Spleen (tissue), 11 donors: Measurements from ENCODE around the gene NOP16. TPM values are rescaled to one million over a fixed set of nuclear protein-coding genes. Genes with fewer than 3 reads are reported as not detected.

ENCODE experiments used
- DNase-seq: peaks from one replicate; pipeline ENCODE4 v3.0.0-alpha.2; 2020
- H3K27ac ChIP-seq, 8 donors: fragments of 200-600 bp; sonication (generic) in 7 of 8; 1 replicate in 4 of 8; 2 replicates in 4 of 8; pipeline versions ENCODE4 v1.5.0 to v1.8.0; 2016 to 2021; ENCODE audit warnings: inconsistent platforms in 4 of 8, mild to moderate bottlenecking in 4 of 8, moderate library complexity in 1 of 8
- H3K27me3 ChIP-seq, 7 donors: fragments of 200-600 bp; sonication (generic) in 6 of 7; replicated peaks in 1 of 7; 1 replicate in 4 of 7; 2 replicates in 3 of 7; pipeline versions ENCODE4 v1.5.0 to v1.8.0; 2016 to 2021; ENCODE audit warnings: inconsistent platforms in 3 of 7, mild to moderate bottlenecking in 1 of 7
- H3K36me3 ChIP-seq, 6 donors: fragments of 200-600 bp; sonication (generic) in 5 of 6; 1 replicate in 4 of 6; 2 replicates in 2 of 6; pipeline versions ENCODE4 v1.5.0 to v1.8.0; 2016 to 2021; ENCODE audit warnings: inconsistent platforms in 2 of 6
- H3K4me1 ChIP-seq, 6 donors: fragments of 200-600 bp; sonication (generic) in 5 of 6; 1 replicate in 3 of 6; 2 replicates in 3 of 6; pipeline versions ENCODE4 v1.5.0 to v1.8.0; 2016 to 2021; ENCODE audit warnings: inconsistent platforms in 3 of 6
- H3K4me3 ChIP-seq, 8 donors: fragments of 200-600 bp; sonication (generic) in 7 of 8; 1 replicate in 4 of 8; 2 replicates in 4 of 8; pipeline versions ENCODE4 v1.5.0 to v1.8.0; 2016 to 2021; ENCODE audit warnings: inconsistent platforms in 4 of 8, mild to moderate bottlenecking in 4 of 8, moderate library complexity in 2 of 8
- H3K9me3 ChIP-seq, 8 donors: fragments of 200-600 bp; sonication (generic) in 7 of 8; 1 replicate in 4 of 8; 2 replicates in 4 of 8; pipeline versions ENCODE4 v1.5.0 to v1.8.0; 2016 to 2021; ENCODE audit warnings: inconsistent platforms in 4 of 8
- CTCF ChIP-seq, 11 experiments: fragments of 200-600 bp in 7 of 11; fragments of 450-650 bp in 4 of 11; sonication (generic) in 4 of 11; IDR thresholded peaks in 8 of 11; conservative IDR thresholded peaks in 3 of 11; 1 replicate in 7 of 11; 2 replicates in 4 of 11; pipeline versions ENCODE4 v1.4.0 to v1.8.0; 2016 to 2021; ENCODE audit warnings: antibody characterized with exemption in 11 of 11, inconsistent platforms in 4 of 11, mild to moderate bottlenecking in 1 of 11
- POLR2A ChIP-seq, 3 donors: fragments of 450-650 bp; IDR thresholded peaks; one replicate each; pipeline ENCODE4 v1.5.1; 2017; ENCODE audit warnings: antibody characterized with exemption in 3 of 3, mild to moderate bottlenecking in 1 of 3
- POLR2AphosphoS5 ChIP-seq, 3 donors: sonication (generic); formaldehyde crosslinking; IDR thresholded peaks; one replicate each; pipeline ENCODE4 v1.5.1; 2017; ENCODE audit warnings: antibody characterized with exemption in 3 of 3
- WGBS, 5 donors: extraction: QIAGEN DNeasy Blood & Tissue Kit in 3 of 5; methylation state at CpG; one replicate each; pipeline versions ENCODE4 v1.1.5 to v1.1.7; 2013 to 2018; 5-methylcytosine and 5-hydroxymethylcytosine counted together
- intact Hi-C: fragments of 100-400 bp; cut with DNase I; formaldehyde crosslinking; loops from one replicate; pipeline ENCODE4 v1.15.0; 2023; ENCODE audit warnings: low total_unique reads
- polyA plus RNA-seq, 3 donors: library from polyadenylated mRNA; stranded (reverse); fragments of 200-250 nt; gene quantifications; one replicate each; pipeline ENCODE4 v1.2.1, GENCODE V29; 2013
- total RNA-seq, 7 donors: library from RNA; depleted of rRNA in 3 of 7; stranded (reverse); fragments of >200 nt in 3 of 7; fragmentation: NEBNext Ultra II Directional in 4 of 7; extraction: Animal tissue kit (Norgen Biotek cat#: 25700) in 4 of 7; gene quantifications; one replicate each; pipeline versions ENCODE4 v1.1.0 to v1.2.1, GENCODE V29; 2016 to 2021
- donor health status: healthy with polysubstance abuse.
- donor health status: DM: no; HTN: no; CAD: no; lungs with moderate emphysema.
- donor health status: DM: no; HTN: no; CAD: no.
- donor health status: Bipolar disorder and iron deficiency.
- donor health status: healthy.
- donor health status: DM: no; HTN: no; CAD: no.
- donor health status: DM: yes; HTN: yes; CAD: no.

The NOP16 gene
- total and polyA plus RNA-seq, 10 donors, result 5.9 to 47.1 (median 15.1) TPM

GRCh38 chr5:176350416-176350815 lies 38.0 kb downstream of the NOP16 start:
- no peaks in the 10 kb centered on the region for H3K9me3 ChIP-seq
- TF ChIP-seq POLR2AphosphoS5 (IDR thresholded peaks at IDR 0.05), result no peak
- WGBS, 5 donors, result 88 to 98% (median 95%) methylated on average over 8 of the region's 8 CpGs
- H3K4me3 ChIP-seq, result no peak overlapping the region
- no peak for DNase-seq
- H3K36me3 ChIP-seq, result peaks cover 0 to 100% (median 97%) of the 10 kb centered on the region in 6 donors
- H3K27ac ChIP-seq, result no peak overlapping the region
- H3K27me3 ChIP-seq, result no peaks in the 10 kb centered on the region
- peaks cover 0 to 3% (median 0%) of the 10 kb centered on the region in 6 donors for H3K4me1 ChIP-seq
- intact Hi-C loops, result no loop called here

GRCh38 chr5:176342766-176343458 lies 45.5 kb downstream of the NOP16 start:
- H3K4me3 ChIP-seq, result no peak overlapping the region
- no peaks in the 10 kb centered on the region for H3K9me3 ChIP-seq
- H3K36me3 ChIP-seq, result peaks cover 0 to 98% (median 37%) of the 10 kb centered on the region in 6 donors
- H3K27ac ChIP-seq, result no peak overlapping the region
- intact Hi-C loops, result no loop called here
- 80 to 86% (median 82%) methylated on average over 2 of the region's 2 CpGs for WGBS, 5 donors
- no peaks in the 10 kb centered on the region for H3K27me3 ChIP-seq
- DNase-seq, result no peak
- H3K4me1 ChIP-seq, result no peaks in the 10 kb centered on the region
- TF ChIP-seq POLR2A (IDR thresholded peaks at IDR 0.05), result no peak
- TF ChIP-seq POLR2AphosphoS5 (IDR thresholded peaks at IDR 0.05), result no peak
- no peak for TF ChIP-seq CTCF (IDR thresholded peaks at IDR 0.05 in 8 of 11, conservative IDR thresholded peaks at IDR 0.05 in 3 of 11)

- H3K9me3 ChIP-seq, result no peaks in the 10 kb centered on the region
- WGBS, 5 donors, result 91 to 100% (median 98%) methylated on average over 1 of the region's 1 CpG
- peaks cover 0 to 98% (median 36%) of the 10 kb centered on the region in 6 donors for H3K36me3 ChIP-seq
- intact Hi-C loops, result no loop called here
- H3K27me3 ChIP-seq, result no peaks in the 10 kb centered on the region
- no peaks in the 10 kb centered on the region for H3K4me1 ChIP-seq
- no peak overlapping the region for H3K27ac ChIP-seq
- H3K4me3 ChIP-seq, result no peak overlapping the region
- no peak for TF ChIP-seq POLR2AphosphoS5 (IDR thresholded peaks at IDR 0.05)
- no peak for TF ChIP-seq CTCF (IDR thresholded peaks at IDR 0.05 in 8 of 11, conservative IDR thresholded peaks at IDR 0.05 in 3 of 11)
- TF ChIP-seq POLR2A (IDR thresholded peaks at IDR 0.05), result no peak
- no peak for DNase-seq
Measured at GRCh38 chr5:176342158-176342483, 46.3 kb downstream of the NOP16 start.

GRCh38 chr5:176341325-176342157 lies 46.9 kb downstream of the NOP16 start:
- Histone ChIP-seq H3K4me3 (no peak overlapping the region), H3K27ac (no peak overlapping the region), H3K9me3 (no peaks in the 10 kb centered on the region), H3K36me3 (peaks cover 0 to 98% (median 36%) of the 10 kb centered on the region in 6 donors), H3K4me1 (no peaks in the 10 kb centered on the region), H3K27me3 (no peaks in the 10 kb centered on the region)
- intact Hi-C loops, result no loop called here
- WGBS, 5 donors, result 68 to 98% (median 95%) methylated on average over 2 of the region's 2 CpGs
- no peak for DNase-seq
- no peak for TF ChIP-seq POLR2A (IDR thresholded peaks at IDR 0.05)
- no peak for TF ChIP-seq CTCF (IDR thresholded peaks at IDR 0.05 in 8 of 11, conservative IDR thresholded peaks at IDR 0.05 in 3 of 11)
- no peak for TF ChIP-seq POLR2AphosphoS5 (IDR thresholded peaks at IDR 0.05)
